OCI-LY7 (cell line): Measurements from ENCODE around the gene LSG1.

ENCODE experiments used
- CTCF ChIP-seq: fragments of 200-600 bp; sonication (generic); conservative IDR thresholded peaks from 2 replicates; pipeline ENCODE4 v1.5.1; 2014; ENCODE audit warnings: mild to moderate bottlenecking, antibody characterized with exemption, low read length, moderate library complexity, mixed read lengths
- EZH2phosphoT487 ChIP-seq: fragments of 200-600 bp; sonication (generic); IDR thresholded peaks from 2 replicates; pipeline ENCODE4 v1.6.1; 2018; ENCODE audit warnings: low read depth, borderline replicate concordance, mild to moderate bottlenecking, mixed run types, antibody characterized with exemption, low read length, moderate library complexity, mixed read lengths

DNA sequence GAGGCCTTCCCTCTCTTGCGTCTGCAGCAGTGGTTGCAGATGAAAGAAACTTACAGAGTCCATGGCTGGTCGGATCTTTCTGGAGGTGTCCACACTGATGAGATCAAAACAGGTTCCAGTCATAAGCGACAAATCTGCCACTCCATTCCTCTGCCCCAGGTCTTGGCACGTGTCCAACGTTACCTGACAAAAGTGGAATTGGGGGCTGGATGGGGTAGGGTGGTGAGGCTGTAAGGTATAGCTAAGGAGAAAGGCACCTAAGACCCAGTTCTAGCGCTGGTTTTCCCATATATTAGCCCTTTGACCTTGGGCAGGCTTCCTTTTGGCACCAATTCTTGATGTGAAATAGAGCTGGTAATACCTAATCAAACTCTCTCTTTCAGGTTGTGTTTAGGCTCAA is 24.7 kb upstream of the LSG1 start:
- no peak for TF ChIP-seq CTCF
- TF ChIP-seq EZH2phosphoT487 = no peak
